Stimulated activated CD4-positive, alpha-beta T cell treated with anti-CD3 and anti-CD28 coated beads, Interleukin-2, amount 100 ng/mL, for 24 hours (primary cell): ENCODE data around the gene CNTNAP2.
"Not testable (repeated sequence)": the region's sequence is repeated elsewhere in the genome, so short reads cannot be mapped to it uniquely, and the experiment has no call there.

ENCODE experiments used
- DNase-seq, 2 donors: peaks; one replicate each; pipeline ENCODE4 v3.0.0-alpha.2; 2020

CNTNAP2 gene

GRCh38 chr7:146791344-146792285 lies 675.0 kb downstream of the CNTNAP2 start:
- DNase-seq = no peak

GRCh38 chr7:146804620-146805019 lies 688.0 kb downstream of the CNTNAP2 start:
- DNase-seq = no peak

GRCh38 chr7:146805082-146805481 lies 688.5 kb downstream of the CNTNAP2 start:
- no peak for DNase-seq

DNA sequence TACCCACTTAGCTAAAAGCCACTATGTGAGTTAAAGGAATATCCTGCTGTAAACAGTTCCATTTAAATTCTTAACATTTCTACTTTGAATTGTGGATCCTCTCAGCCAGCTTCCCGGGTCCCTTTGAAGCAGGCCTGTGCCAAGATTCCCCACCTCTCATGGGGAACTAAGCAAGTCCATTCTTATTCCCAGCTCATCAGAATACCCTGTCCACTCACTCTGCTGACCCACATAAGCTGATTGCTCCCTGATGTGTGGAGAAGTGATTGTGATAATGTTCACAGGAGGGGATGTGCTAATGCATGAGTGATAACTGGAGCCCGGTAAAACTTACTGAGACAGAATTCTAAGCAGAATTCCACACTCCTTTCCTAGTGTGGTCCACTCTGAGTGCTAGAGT lies 709.7 kb downstream of the CNTNAP2 start:
- DNase-seq = no peak

GRCh38 chr7:146830686-146831085 lies 714.1 kb downstream of the CNTNAP2 start:
- DNase-seq = no peak

GRCh38 chr7:146831875-146832274 lies 715.3 kb downstream of the CNTNAP2 start:
- no peak for DNase-seq

DNA sequence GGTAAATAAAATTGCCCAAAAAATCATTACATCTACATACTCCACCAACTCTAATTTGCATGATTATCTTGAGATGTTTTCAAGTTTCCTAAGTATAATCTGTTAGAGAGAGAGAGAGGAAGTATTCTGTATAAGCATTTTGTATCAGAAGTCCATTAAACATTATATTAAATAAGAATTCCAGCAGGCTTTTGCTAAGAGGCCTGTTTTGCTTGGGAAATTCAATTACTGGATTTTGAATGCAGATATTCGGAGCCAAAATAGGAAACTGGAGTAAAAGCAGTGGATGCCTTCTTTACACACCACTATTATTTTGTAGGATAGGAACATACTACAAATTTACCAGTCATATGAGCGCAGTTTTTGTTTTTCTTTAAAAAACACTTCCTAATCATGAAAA lies 727.8 kb downstream of the CNTNAP2 start:
- no peak for DNase-seq

DNA sequence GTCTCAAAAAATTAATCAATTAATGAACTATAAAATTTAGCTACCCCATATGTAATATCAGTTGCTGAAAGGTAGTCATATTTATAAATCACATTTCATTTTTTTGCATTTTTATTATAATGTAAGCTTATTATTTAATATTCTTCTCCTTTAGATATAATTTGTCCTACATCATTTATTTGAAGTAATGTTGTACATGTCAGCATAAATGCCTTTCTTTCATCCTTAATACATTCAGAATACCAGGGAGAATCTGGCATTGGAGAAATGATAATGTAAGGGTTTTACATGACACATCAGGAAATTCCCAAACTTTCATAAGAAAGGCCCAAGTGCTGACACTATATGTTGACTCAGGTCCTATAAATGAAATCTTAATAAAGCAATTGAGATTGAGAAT lies 742.1 kb downstream of the CNTNAP2 start:
- no peak for DNase-seq

DNA sequence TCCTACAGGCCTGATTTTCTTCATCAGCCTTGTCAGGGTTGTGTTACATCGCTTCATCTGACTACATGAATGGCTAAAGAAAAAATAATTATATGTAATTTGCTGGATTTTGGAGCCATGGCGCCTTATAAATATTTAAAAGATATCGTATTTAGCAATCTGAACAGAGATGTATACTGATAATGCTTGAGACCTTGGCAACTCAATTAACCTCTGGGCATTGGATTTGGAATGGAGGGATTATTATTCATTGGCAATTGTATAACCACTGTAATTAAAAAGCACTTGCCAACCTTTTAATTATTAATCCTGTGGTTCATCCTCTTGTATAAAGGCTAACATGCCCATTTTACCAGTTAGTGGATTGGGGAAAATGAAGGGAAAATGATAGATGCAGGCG lies 745.1 kb downstream of the CNTNAP2 start:
- no peak for DNase-seq

DNA sequence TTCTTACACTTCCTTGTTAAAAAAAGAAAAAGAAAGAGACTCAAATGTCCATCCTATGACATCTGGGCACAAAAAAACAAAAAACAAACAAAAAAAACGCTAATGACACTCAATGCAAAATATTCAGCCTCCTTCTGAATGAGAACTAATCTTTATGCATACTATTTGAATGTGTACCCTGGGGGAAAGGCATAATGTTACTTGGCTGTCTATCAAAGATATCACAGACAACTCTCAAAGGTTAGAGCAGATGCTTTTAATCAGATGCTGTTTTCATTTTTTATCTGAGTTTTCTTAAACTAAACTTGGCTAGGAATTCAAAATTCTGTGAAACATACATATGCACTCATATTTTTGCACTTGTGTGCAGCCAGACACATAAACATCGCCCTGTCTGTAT lies 745.8 kb downstream of the CNTNAP2 start:
- DNase-seq = no peak

- DNase-seq = no peak
Measured at GRCh38 chr7:146864644-146865043, 748.0 kb downstream of the CNTNAP2 start.

- DNase-seq = no peak
Measured at GRCh38 chr7:146865696-146866095, 749.1 kb downstream of the CNTNAP2 start.

GRCh38 chr7:146874722-146875121 lies 758.1 kb downstream of the CNTNAP2 start:
- DNase-seq = no peak

- no peak for DNase-seq
Measured at GRCh38 chr7:146875237-146875785, 758.7 kb downstream of the CNTNAP2 start.

- DNase-seq = no peak
Measured at GRCh38 chr7:146875981-146876380, 759.4 kb downstream of the CNTNAP2 start.

DNA sequence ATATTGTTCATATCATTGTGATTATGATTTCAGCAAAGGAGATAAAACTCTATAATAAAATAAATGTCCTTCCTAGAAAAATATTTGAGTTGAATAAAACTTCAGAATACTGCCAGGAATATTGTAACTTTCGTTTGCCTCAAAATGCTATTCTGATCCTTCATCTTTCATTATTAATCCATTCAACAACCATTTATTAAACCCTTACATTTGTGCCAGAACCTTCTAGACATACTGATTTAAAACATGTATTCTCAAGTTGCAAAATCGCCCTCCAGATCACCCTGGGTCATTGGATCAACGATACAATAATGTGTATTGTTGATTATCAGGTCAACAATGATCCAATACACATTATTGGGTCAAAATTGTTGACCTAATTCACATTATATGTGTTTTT lies 759.8 kb downstream of the CNTNAP2 start:
- DNase-seq = no peak

- no peak for DNase-seq
Measured at GRCh38 chr7:146878901-146879300, 762.3 kb downstream of the CNTNAP2 start.

DNA sequence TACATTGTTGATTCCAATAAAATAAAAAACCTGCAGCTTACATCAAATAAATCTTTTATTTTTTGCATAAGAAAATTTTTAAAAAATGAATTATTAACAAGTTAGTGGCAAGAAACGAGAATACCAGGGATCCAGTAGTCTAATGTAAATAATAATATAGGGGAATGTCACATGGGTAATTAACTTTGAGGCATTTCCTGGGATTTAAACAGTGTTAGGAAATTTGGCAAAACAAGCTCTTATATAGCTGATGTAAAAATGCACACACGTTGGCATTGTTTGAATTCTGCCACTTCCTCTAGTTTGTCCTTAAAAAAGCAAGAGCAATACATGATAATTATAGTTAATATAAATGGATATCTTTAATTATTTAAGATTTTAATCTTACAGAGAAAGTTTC lies 768.6 kb downstream of the CNTNAP2 start:
- no peak for DNase-seq

GRCh38 chr7:146889806-146890555 lies 773.4 kb downstream of the CNTNAP2 start:
- no peak for DNase-seq

DNA sequence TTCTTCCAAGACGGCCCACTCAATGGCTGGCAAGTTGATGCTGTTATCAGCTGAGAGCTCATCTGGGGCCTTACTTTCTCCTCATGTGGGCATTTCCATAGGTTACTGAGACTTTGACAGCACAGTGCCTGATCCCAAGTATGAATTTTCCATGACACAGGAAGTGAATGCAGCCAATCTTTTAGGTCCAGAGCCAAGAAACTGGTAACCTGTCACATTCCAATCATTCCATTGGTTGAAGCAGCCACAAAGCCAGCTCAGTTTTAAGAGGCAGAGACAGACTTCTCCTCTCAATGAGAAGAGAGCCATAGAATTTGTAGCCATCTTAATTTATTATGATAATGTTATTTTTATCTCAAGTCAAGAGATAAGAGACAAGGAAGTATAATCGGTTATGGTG lies 775.5 kb downstream of the CNTNAP2 start:
- DNase-seq = no peak

DNA sequence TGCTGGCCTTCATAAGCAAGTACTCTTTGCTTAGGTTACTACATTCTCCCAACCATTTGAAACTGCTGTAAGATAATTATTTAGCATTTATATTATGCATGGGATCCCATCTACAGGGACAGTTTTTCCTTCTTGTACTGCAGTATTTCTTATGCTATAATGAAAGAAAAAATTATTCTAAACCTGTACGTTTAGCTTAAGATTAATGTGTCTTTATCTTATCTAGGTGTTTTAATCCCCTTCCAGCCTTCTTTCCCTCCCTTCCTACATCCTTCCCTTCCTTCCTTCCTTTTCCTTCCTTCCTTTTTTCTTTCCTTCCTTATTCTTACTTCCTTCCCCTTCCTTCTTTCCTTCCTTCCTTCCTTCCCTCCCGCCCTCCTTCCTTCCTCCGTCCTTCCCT lies 778.3 kb downstream of the CNTNAP2 start:
- DNase-seq = no peak

- DNase-seq = no peak
Measured at GRCh38 chr7:146902266-146902665, 785.7 kb downstream of the CNTNAP2 start.

- no peak for DNase-seq
Measured at GRCh38 chr7:146902728-146903127, 786.1 kb downstream of the CNTNAP2 start.

GRCh38 chr7:146905746-146906145 lies 789.1 kb downstream of the CNTNAP2 start:
- not testable (repeated sequence) for DNase-seq
